Measurements from ENCODE around the gene LIMS1. TPM values are rescaled to one million over a fixed set of nuclear protein-coding genes. Genes with fewer than 3 reads are reported as not detected.
"Not testable (repeated sequence)": the region's sequence is repeated elsewhere in the genome, so short reads cannot be mapped to it uniquely, and the experiment has no call there.

The LIMS1 gene
- total and polyA plus RNA-seq, 5 donors, result 21.4 to 65.6 (median 55.1) TPM

DNA sequence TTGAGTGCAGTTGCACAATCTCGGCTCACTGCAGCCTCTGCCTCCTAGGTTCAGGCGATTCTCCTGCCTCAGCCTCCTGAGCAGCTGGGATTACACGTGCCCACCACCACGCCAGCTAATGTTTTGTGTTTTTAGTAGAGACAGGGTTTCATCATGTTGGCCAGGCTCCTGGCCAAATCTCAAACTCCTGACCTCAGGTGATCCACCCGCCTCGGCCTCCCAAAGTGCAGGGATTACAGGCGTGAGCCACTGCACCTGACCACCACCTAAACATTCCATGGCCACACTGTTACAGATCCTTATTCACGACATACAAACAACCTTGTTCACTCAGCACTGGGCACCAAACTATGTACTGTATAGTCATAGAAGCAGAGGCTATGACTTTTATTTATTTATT lies 116.2 kb downstream of the LIMS1 start:
- intact Hi-C loops (cut with DNase I); H3K9me3 ChIP-seq (ENCODE audit: control insufficient read depth, low read length); H3K4me1 ChIP-seq (ENCODE audit: control insufficient read depth, insufficient read depth, low read length); H3K27ac ChIP-seq (ENCODE audit: low read length); H3K4me3 ChIP-seq (ENCODE audit: low read length); ATAC-seq; DNase-seq; H3K27me3 ChIP-seq (ENCODE audit: control insufficient read depth, insufficient read depth): not testable (repeated sequence)
- 95% methylated on average over 8 of the region's 8 CpGs for WGBS

DNA sequence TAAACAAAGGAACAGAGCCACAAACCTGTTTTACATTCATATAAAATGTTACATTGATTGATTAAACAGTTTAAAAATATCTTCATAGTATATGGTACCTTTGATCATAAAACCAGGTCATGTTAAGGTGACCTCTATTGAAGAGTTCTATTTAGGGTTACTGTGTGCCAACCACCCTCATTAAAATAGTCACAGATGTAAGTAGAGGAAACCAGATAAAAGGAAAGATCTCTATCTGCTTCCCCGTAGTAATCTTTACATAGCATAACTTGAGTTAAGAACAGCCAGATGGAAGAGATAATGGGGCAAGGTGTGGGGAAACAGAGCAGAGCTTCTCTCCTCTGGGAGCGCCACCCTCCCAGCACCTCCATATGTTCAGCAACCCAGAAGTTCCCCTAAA lies 117.2 kb downstream of the LIMS1 start:
- H3K4me1 ChIP-seq (ENCODE audit: control insufficient read depth, insufficient read depth, low read length); H3K9me3 ChIP-seq (ENCODE audit: control insufficient read depth, low read length); H3K27me3 ChIP-seq (ENCODE audit: control insufficient read depth, insufficient read depth); DNase-seq; intact Hi-C loops (cut with DNase I); H3K27ac ChIP-seq (ENCODE audit: low read length); H3K4me3 ChIP-seq (ENCODE audit: low read length); ATAC-seq: not testable (repeated sequence)
- WGBS, result 14% methylated on average over 1 of the region's 2 CpGs

DNA sequence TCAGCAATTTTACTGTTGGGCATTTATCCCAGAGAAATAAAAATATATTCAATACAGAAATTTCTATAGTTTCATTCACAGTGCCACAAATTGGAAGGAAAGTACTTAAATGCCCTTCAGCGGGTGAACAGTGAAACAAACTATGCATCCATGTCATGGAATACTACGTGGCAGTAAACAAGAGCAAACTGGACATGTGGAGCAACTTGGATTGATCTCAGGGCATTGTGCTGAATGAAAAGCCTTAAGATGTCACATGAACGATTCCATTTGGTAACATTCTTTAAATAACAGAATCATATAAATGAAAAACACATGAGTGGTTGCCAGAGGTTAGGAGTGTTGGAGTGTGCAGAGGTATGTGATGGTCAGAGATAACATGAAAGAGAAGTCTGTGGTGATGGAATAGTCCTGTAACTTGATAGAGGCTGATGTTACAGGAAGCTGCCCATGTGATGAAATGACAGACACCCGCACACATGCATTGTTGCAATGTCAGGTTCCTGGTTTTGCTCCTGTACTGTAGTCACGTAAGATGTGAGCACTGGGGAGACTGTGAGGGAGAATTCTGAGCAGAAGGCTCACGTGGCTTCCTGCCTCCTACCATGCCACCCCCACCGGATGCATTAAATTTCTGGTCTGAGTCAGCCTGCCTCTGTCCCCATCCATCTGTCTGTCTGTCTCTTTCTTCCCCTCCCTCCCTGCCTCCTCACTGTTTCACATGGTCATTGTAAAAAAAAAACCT lies 118.1 kb downstream of the LIMS1 start:
- DNase-seq; H3K4me3 ChIP-seq (ENCODE audit: low read length); H3K4me1 ChIP-seq (ENCODE audit: control insufficient read depth, insufficient read depth, low read length); intact Hi-C loops (cut with DNase I); H3K9me3 ChIP-seq (ENCODE audit: control insufficient read depth, low read length); H3K27me3 ChIP-seq (ENCODE audit: control insufficient read depth, insufficient read depth): not testable (repeated sequence)
- peak; percentile 34 to 39 for ATAC-seq
- peak overlapping the region; percentile 27 for H3K27ac ChIP-seq (ENCODE audit: low read length)
- WGBS, result 61% methylated on average over 7 of the region's 7 CpGs

DNA sequence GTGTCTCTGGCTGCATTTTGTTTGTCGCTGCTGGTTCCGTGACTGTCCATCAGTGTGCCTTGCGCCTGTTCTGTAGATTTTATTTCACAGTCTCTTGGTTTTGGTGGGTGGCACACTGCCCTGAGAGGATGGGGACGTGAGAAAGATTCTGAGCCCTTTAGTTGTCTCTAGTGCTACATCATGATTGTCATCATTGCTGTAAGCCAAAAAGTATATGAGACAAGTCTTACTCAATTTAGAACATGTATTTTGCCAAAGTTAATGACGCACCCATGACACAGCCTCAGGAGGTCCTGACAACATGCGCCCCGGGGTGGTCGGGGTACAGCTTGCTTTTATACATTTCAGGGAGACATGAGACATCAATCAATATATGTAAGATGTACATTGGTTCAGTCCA lies 119.2 kb downstream of the LIMS1 start:
- peak in 1 of 2 donors; percentile 9 for ATAC-seq
- 66% methylated on average over 3 of the region's 8 CpGs for WGBS

DNA sequence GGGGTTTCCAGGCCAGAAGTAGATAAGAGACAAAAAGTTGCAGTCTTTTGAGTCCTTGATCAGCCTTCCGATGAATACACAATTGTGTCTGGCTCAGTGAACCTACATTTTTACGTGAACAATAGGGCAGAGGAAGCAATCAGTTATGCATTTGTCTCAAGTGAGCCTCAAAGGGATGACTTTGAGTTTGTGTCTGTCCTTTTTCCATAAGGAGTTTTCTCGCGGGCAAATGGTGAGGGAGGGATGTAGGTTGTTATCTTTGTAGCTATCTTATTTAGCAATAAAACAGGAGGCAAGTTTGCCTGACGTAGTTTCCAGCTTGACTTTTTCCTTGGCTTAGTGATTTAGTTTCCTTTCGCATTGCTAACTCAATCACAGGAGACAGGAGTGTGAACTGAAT lies 119.6 kb downstream of the LIMS1 start:
- WGBS, result 35% methylated on average over 4 of the region's 6 CpGs
- H3K9me3 ChIP-seq (ENCODE audit: control insufficient read depth, low read length); H3K27me3 ChIP-seq (ENCODE audit: control insufficient read depth, insufficient read depth); DNase-seq; H3K4me3 ChIP-seq (ENCODE audit: low read length); intact Hi-C loops (cut with DNase I); H3K4me1 ChIP-seq (ENCODE audit: control insufficient read depth, insufficient read depth, low read length): not testable (repeated sequence)
- peak in 1 of 2 donors; percentile 14 for ATAC-seq
- peak overlapping the region; percentile 68 for H3K27ac ChIP-seq (ENCODE audit: low read length)

More for the DNA sequence above, 119.2 kb downstream of the LIMS1 start:
- H3K9me3 ChIP-seq (ENCODE audit: control insufficient read depth, low read length); H3K4me3 ChIP-seq (ENCODE audit: low read length); H3K27me3 ChIP-seq (ENCODE audit: control insufficient read depth, insufficient read depth); H3K27ac ChIP-seq (ENCODE audit: low read length); intact Hi-C loops (cut with DNase I); H3K4me1 ChIP-seq (ENCODE audit: control insufficient read depth, insufficient read depth, low read length): not testable (repeated sequence)
- DNase-seq, result peak in 1 of 3 donors; percentile 35

DNA sequence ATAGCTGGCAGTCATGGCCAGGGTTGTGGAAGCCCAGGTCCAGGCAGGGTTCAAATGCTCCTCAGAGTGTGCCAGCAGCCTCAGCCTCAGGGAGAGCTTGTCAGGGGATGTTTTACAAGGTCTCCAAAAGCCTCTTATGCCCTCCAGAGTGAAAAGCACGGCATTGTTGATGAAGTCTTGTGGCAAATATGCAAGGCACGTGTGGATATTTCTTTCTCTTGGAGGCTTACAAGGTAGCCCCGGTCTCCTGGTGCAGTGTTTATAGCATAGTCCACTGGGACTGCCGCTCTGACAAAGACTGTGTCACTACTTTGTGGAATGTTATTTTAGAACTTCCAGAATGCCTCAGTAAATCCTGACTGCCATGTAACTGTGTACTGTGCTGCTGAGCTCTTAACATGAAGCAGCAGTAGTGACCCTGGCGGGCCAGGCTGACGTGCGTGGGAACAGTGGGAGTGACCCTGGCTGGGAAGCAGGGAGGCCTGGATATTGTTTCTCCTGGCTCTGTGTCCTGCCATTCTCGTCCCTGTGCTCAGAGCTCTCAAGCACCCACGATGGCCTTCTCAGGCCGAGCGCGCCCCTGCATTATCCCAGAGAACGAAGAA lies 120.4 kb downstream of the LIMS1 start:
- H3K9me3 ChIP-seq (ENCODE audit: control insufficient read depth, low read length); H3K4me3 ChIP-seq (ENCODE audit: low read length); intact Hi-C loops (cut with DNase I); H3K4me1 ChIP-seq (ENCODE audit: control insufficient read depth, insufficient read depth, low read length); H3K27me3 ChIP-seq (ENCODE audit: control insufficient read depth, insufficient read depth): not testable (repeated sequence)
- WGBS, result 9% methylated on average over 9 of the region's 13 CpGs
- peak; percentile 82 to 92 (median 91) for DNase-seq
- peak overlapping the region; percentile 72 for H3K27ac ChIP-seq (ENCODE audit: low read length)
- ATAC-seq, result peak; percentile 98

DNA sequence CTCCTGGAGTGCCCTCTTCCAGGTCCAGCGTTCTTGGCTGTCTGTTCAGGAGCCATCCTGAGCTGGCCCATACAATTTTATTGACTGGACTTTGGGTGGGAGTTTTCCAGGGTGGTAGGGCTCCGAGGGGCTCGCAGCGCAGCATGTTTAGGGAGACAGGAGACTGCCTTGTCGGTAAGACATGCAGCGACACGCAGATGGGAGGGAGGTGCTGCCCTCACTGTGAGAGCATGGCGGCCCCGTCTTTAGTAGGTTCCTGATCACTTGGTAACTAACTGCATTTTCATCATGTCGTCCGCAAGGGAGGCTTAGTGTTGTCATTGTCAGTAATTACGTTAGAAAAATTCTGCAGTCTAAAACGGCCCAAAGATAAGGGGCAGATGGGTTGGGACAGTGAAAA lies 121.0 kb downstream of the LIMS1 start:
- H3K27ac ChIP-seq (ENCODE audit: low read length); H3K27me3 ChIP-seq (ENCODE audit: control insufficient read depth, insufficient read depth); H3K4me3 ChIP-seq (ENCODE audit: low read length); DNase-seq; H3K9me3 ChIP-seq (ENCODE audit: control insufficient read depth, low read length); intact Hi-C loops (cut with DNase I); H3K4me1 ChIP-seq (ENCODE audit: control insufficient read depth, insufficient read depth, low read length): not testable (repeated sequence)
- WGBS, result no CpG with 5 or more reads among the region's 13 CpGs
- peak; percentile 33 to 38 for ATAC-seq

DNA sequence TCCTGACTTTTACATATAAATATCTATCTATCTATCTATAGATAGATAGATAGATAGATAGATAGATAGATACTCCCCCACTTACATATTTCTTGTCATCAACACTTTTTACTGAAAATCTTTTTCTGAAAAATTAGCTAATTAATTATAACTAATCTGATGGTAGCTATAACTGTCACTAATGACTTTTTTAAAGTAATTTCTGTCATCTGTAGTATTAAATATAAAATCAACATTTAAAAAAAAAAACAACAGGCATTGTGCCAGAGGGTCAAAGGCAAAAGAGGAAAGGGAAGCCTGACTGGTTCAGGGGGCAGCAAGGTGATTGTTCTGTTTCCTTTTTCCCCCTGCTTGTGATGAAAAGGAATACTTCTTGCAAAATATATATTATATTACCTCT lies 122.0 kb downstream of the LIMS1 start:
- H3K9me3 ChIP-seq (ENCODE audit: control insufficient read depth, low read length); ATAC-seq; H3K27ac ChIP-seq (ENCODE audit: low read length); H3K4me1 ChIP-seq (ENCODE audit: control insufficient read depth, insufficient read depth, low read length); H3K4me3 ChIP-seq (ENCODE audit: low read length); DNase-seq; H3K27me3 ChIP-seq (ENCODE audit: control insufficient read depth, insufficient read depth); intact Hi-C loops (cut with DNase I): not testable (repeated sequence)

DNA sequence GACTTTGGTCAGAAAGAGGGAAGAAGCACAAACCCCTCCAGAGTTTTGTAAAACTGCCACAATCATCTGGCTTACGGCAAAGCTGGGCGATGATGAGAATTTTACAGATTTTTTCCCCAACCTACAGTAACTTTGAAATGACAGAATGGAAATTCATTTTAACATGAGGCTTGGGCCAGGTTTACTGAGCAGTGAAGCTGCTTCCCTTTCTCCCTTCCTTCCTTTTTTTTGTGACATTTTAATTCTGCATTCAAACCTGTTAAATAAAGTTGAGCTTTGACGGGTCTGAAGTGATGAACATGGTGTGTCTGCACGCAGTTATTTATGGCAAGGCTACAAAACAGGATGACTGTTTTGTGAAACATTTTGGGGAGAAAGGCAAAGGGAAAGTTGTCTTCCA lies 123.2 kb downstream of the LIMS1 start:
- H3K27ac ChIP-seq (ENCODE audit: low read length); intact Hi-C loops (cut with DNase I): not testable (repeated sequence)

GRCh38 chr2:108658553-108658952 lies 124.3 kb downstream of the LIMS1 start:
- H3K27me3 ChIP-seq (ENCODE audit: control insufficient read depth, insufficient read depth); H3K9me3 ChIP-seq (ENCODE audit: control insufficient read depth, low read length); H3K4me3 ChIP-seq (ENCODE audit: low read length); intact Hi-C loops (cut with DNase I); ATAC-seq; DNase-seq; H3K27ac ChIP-seq (ENCODE audit: low read length); H3K4me1 ChIP-seq (ENCODE audit: control insufficient read depth, insufficient read depth, low read length): not testable (repeated sequence)
- 85% methylated on average over 6 of the region's 7 CpGs for WGBS

More for the DNA sequence above, 123.2 kb downstream of the LIMS1 start:
- DNase-seq; H3K9me3 ChIP-seq (ENCODE audit: control insufficient read depth, low read length); H3K27me3 ChIP-seq (ENCODE audit: control insufficient read depth, insufficient read depth); ATAC-seq; H3K4me1 ChIP-seq (ENCODE audit: control insufficient read depth, insufficient read depth, low read length); H3K4me3 ChIP-seq (ENCODE audit: low read length): not testable (repeated sequence)
- 75% methylated on average over 4 of the region's 4 CpGs for WGBS

DNA sequence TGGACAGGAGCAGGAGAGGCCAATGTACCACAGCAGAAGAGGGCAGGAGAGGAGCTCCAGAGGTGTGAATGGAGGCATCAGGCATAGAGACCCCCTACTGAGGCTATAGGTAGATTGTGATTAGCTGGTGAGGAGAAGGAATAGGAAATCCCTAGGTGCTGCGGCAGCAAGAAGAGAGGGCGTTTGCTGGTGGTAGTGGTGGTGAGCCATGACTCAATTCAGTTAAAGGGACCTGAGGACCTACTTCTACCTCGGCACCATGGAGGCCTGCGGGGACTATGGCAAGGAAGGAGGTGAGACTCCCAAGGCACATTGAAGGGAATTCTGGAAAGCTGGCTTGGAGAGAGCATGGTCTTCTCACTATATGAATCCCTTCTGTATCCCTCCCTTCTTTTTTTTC lies 127.2 kb downstream of the LIMS1 start:
- H3K27ac ChIP-seq (ENCODE audit: low read length), result peak overlapping the region; percentile 6
- WGBS, result 66% methylated on average over 4 of the region's 4 CpGs
- H3K4me3 ChIP-seq (ENCODE audit: low read length); ATAC-seq; H3K4me1 ChIP-seq (ENCODE audit: control insufficient read depth, insufficient read depth, low read length); DNase-seq; H3K27me3 ChIP-seq (ENCODE audit: control insufficient read depth, insufficient read depth); intact Hi-C loops (cut with DNase I); H3K9me3 ChIP-seq (ENCODE audit: control insufficient read depth, low read length): not testable (repeated sequence)

Data from right cardiac atrium (tissue), 5 donors.